Liver (tissue), 9 donors: ENCODE measurements around the gene AQR. TPM values are rescaled to one million over a fixed set of nuclear protein-coding genes. Genes with fewer than 3 reads are reported as not detected.
"Not testable (repeated sequence)": the region's sequence is repeated elsewhere in the genome, so short reads cannot be mapped to it uniquely, and the experiment has no call there.

Experiments
- DNase-seq: peaks from one replicate; pipeline ENCODE4 v3.0.0-alpha.2; 2017; ENCODE audit warnings: low spot score
- H3K27ac ChIP-seq, 2 donors: one replicate each; pipeline ENCODE4 v1.7.0; 2013; ENCODE audit warnings: inconsistent platforms in 2 of 2, low read length in 2 of 2, control low read depth in 1 of 2, low read depth in 1 of 2, mild to moderate bottlenecking in 1 of 2
- H3K27me3 ChIP-seq, 4 donors: one replicate each; pipeline versions ENCODE4 v1.6.1 to v1.7.0; 2013; ENCODE audit warnings: low read length in 3 of 4, inconsistent platforms in 1 of 4, mild to moderate bottlenecking in 1 of 4, moderate library complexity in 1 of 4; ENCODE audit not compliant: control insufficient read depth in 4 of 4, insufficient read depth in 4 of 4
- H3K36me3 ChIP-seq, 4 donors: one replicate each; pipeline versions ENCODE4 v1.6.1 to v1.7.0; 2013; ENCODE audit warnings: low read length in 3 of 4, mild to moderate bottlenecking in 3 of 4, low read depth in 1 of 4, moderate library complexity in 1 of 4; ENCODE audit not compliant: control insufficient read depth in 4 of 4, insufficient read depth in 3 of 4
- H3K4me1 ChIP-seq, 4 donors: one replicate each; pipeline versions ENCODE4 v1.6.1 to v1.7.0; 2013; ENCODE audit warnings: low read length in 3 of 4, mild to moderate bottlenecking in 3 of 4, moderate library complexity in 1 of 4; ENCODE audit not compliant: control insufficient read depth in 4 of 4, insufficient read depth in 4 of 4
- H3K4me3 ChIP-seq, 3 donors: one replicate each; pipeline versions ENCODE4 v1.6.1 to v1.7.0; 2013; ENCODE audit warnings: low read length in 3 of 3, control low read depth in 1 of 3, low read depth in 1 of 3, mild to moderate bottlenecking in 1 of 3
- H3K9ac ChIP-seq, 2 donors: one replicate each; pipeline ENCODE4 v1.7.0; 2013; ENCODE audit warnings: low read length in 2 of 2, mild to moderate bottlenecking in 2 of 2, moderate library complexity in 2 of 2, control low read depth in 1 of 2, low read depth in 1 of 2
- H3K9me3 ChIP-seq, 4 donors: one replicate each; pipeline versions ENCODE4 v1.6.1 to v1.7.0; 2013; ENCODE audit warnings: low read length in 3 of 4; ENCODE audit not compliant: control insufficient read depth in 4 of 4
- ATF3 ChIP-seq: IDR thresholded peaks from 2 replicates; pipeline ENCODE4 v1.6.1; 2016; ENCODE audit warnings: antibody characterized with exemption
- CTCF ChIP-seq: fragments of 150-350 bp; IDR thresholded peaks from 2 replicates; pipeline ENCODE4 v1.5.1; 2017; ENCODE audit warnings: improper control_type of control experiment, low read depth, low read length; ENCODE audit not compliant: missing input control
- FOXA1 ChIP-seq: IDR thresholded peaks from 2 replicates; pipeline ENCODE4 v1.6.1; 2016; ENCODE audit warnings: antibody characterized with exemption
- FOXA2 ChIP-seq: IDR thresholded peaks from 2 replicates; pipeline ENCODE4 v1.6.1; 2016; ENCODE audit warnings: antibody characterized with exemption
- GABPA ChIP-seq, 2 donors: IDR thresholded peaks in 1 of 2; conservative IDR thresholded peaks in 1 of 2; 2 replicates each; pipeline ENCODE4 v1.6.1; 2016; ENCODE audit warnings: antibody characterized with exemption in 2 of 2, mild to moderate bottlenecking in 1 of 2, moderate library complexity in 1 of 2
- JUND ChIP-seq, 2 donors: IDR thresholded peaks; 2 replicates each; pipeline ENCODE4 v1.6.1; 2016; ENCODE audit warnings: antibody characterized with exemption in 2 of 2
- NR2F2 ChIP-seq: IDR thresholded peaks from 2 replicates; pipeline ENCODE4 v1.6.1; 2016; ENCODE audit warnings: antibody characterized with exemption
- RAD21 ChIP-seq, 2 donors: IDR thresholded peaks; 2 replicates each; pipeline ENCODE4 v1.6.1; 2016; ENCODE audit warnings: antibody characterized with exemption in 2 of 2, mild to moderate bottlenecking in 2 of 2
- RXRA ChIP-seq, 2 donors: IDR thresholded peaks; 2 replicates each; pipeline ENCODE4 v1.6.1; 2017 to 2018; ENCODE audit warnings: antibody characterized with exemption in 2 of 2, mild to moderate bottlenecking in 1 of 2
- SP1 ChIP-seq: IDR thresholded peaks from 2 replicates; pipeline ENCODE4 v1.6.1; 2018; ENCODE audit warnings: antibody characterized with exemption, mild to moderate bottlenecking
- WGBS: extraction: QIAGEN DNeasy Blood & Tissue Kit; methylation state at CpG from one replicate; pipeline ENCODE4 v1.1.7; 2013; 5-methylcytosine and 5-hydroxymethylcytosine counted together
- polyA plus RNA-seq, 2 donors: library from polyadenylated mRNA; stranded (reverse) in 1 of 2; unstranded in 1 of 2; fragments of 200-250 nt in 1 of 2; fragments of >200 nt in 1 of 2; fragmentation: Nextera tagmentation in 1 of 2; extraction: Ambion mirVana in 1 of 2; gene quantifications; one replicate each; pipeline versions ENCODE4 v1.2.1 to v1.2.3, GENCODE V29; 2013 to 2015
- total RNA-seq, 2 donors: library from RNA; depleted of rRNA; stranded (reverse); fragments of >200 nt; gene quantifications; one replicate each; pipeline ENCODE4 v1.2.3, GENCODE V29; 2014
- TF ChIP-seq, protein P1 (sequence below): IDR thresholded peaks from 2 replicates; pipeline ENCODE4 v1.6.1; 2016; ENCODE audit warnings: antibody characterized with exemption
- TF ChIP-seq, protein P2 (sequence below): IDR thresholded peaks from 2 replicates; pipeline ENCODE4 v1.6.1; 2016; ENCODE audit warnings: antibody characterized with exemption, mild to moderate bottlenecking
- donor health status: healthy.
- donor health status: healthy.
- donor health status: healthy.
- donor health status: healthy.
- donor health status: healthy.

AQR gene
- total and polyA plus RNA-seq, 4 donors: 3.4 to 14.3 (median 8.7) TPM

- Histone ChIP-seq H3K9me3 (peaks cover 0 to 2% (median 0%) of the 10 kb centered on the region in 4 donors), H3K27me3 (no peaks in the 10 kb centered on the region), H3K36me3 (no peaks in the 10 kb centered on the region), H3K9ac (no peak overlapping the region), H3K27ac (no peak overlapping the region), H3K4me3 (no peak overlapping the region), H3K4me1 (no peaks in the 10 kb centered on the region)
- no peak for DNase-seq
- WGBS: 79% methylated on average over 3 of the region's 3 CpGs
- TF ChIP-seq, protein P1, sequence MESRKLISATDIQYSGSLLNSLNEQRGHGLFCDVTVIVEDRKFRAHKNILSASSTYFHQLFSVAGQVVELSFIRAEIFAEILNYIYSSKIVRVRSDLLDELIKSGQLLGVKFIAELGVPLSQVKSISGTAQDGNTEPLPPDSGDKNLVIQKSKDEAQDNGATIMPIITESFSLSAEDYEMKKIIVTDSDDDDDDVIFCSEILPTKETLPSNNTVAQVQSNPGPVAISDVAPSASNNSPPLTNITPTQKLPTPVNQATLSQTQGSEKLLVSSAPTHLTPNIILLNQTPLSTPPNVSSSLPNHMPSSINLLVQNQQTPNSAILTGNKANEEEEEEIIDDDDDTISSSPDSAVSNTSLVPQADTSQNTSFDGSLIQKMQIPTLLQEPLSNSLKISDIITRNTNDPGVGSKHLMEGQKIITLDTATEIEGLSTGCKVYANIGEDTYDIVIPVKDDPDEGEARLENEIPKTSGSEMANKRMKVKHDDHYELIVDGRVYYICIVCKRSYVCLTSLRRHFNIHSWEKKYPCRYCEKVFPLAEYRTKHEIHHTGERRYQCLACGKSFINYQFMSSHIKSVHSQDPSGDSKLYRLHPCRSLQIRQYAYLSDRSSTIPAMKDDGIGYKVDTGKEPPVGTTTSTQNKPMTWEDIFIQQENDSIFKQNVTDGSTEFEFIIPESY: no peak
- TF ChIP-seq, protein P2, sequence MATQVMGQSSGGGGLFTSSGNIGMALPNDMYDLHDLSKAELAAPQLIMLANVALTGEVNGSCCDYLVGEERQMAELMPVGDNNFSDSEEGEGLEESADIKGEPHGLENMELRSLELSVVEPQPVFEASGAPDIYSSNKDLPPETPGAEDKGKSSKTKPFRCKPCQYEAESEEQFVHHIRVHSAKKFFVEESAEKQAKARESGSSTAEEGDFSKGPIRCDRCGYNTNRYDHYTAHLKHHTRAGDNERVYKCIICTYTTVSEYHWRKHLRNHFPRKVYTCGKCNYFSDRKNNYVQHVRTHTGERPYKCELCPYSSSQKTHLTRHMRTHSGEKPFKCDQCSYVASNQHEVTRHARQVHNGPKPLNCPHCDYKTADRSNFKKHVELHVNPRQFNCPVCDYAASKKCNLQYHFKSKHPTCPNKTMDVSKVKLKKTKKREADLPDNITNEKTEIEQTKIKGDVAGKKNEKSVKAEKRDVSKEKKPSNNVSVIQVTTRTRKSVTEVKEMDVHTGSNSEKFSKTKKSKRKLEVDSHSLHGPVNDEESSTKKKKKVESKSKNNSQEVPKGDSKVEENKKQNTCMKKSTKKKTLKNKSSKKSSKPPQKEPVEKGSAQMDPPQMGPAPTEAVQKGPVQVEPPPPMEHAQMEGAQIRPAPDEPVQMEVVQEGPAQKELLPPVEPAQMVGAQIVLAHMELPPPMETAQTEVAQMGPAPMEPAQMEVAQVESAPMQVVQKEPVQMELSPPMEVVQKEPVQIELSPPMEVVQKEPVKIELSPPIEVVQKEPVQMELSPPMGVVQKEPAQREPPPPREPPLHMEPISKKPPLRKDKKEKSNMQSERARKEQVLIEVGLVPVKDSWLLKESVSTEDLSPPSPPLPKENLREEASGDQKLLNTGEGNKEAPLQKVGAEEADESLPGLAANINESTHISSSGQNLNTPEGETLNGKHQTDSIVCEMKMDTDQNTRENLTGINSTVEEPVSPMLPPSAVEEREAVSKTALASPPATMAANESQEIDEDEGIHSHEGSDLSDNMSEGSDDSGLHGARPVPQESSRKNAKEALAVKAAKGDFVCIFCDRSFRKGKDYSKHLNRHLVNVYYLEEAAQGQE: no peak
- TF ChIP-seq RXRA (IDR thresholded peaks at IDR 0.05) (no peak), SP1 (no peak), GABPA (IDR thresholded peaks at IDR 0.05 in 1 of 2, conservative IDR thresholded peaks at IDR 0.05 in 1 of 2) (no peak), RAD21 (IDR thresholded peaks at IDR 0.05) (no peak), JUND (IDR thresholded peaks at IDR 0.05) (no peak), FOXA1 (no peak), CTCF (no peak), ATF3 (no peak), NR2F2 (no peak), FOXA2 (no peak)
Observed at GRCh38 chr15:34808016-34808415, 161.5 kb downstream of the AQR start.

GRCh38 chr15:34807241-34807640, 162.3 kb downstream of the AQR start:
- not testable (repeated sequence) for H3K27me3 ChIP-seq, H3K9ac ChIP-seq, H3K4me1 ChIP-seq, H3K4me3 ChIP-seq, H3K27ac ChIP-seq, H3K9me3 ChIP-seq, DNase-seq, H3K36me3 ChIP-seq
- WGBS: 79% methylated on average over 8 of the region's 8 CpGs
